ENCODE results near the gene PMP22. TPM values are rescaled to one million over a fixed set of nuclear protein-coding genes. Genes with fewer than 3 reads are reported as not detected.
"Not testable (repeated sequence)": the region's sequence is repeated elsewhere in the genome, so short reads cannot be mapped to it uniquely, and the experiment has no call there.

The PMP22 gene
- total RNA-seq, 3 donors from 2014 or later (not counting 1 experiment from before 2014, with no cell fraction given), result 5.7 TPM; not detected in 2

DNA sequence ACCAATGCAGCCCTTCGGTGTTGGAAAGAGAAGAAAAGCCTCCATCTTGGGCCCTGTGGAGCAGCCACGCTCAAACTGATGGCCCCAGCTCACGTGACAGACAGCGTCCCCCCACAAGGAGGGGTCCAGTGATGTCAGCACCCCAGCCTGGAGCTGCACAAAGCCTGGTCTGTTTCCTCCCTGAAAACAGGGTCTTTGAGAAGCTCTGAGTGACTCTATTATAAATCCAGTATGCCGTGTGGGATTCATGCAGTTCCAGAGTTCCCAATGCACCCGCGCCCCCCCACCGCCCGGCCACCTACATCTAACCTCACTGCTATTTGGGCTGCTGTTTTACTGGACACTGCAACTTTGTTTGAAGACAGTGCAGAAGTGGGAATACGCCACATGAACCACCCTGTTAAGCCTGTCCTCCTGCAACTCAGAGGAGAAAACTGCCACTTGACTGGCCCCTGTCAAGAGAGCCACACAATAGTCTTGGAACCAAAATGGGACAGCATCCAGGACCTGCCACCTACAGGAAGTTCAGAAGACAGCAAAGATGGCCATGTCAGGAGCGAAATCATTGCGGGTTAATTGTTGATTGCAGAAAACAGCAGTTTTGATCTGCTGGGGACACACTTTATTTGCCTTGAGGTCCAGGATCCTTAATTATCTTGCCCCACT is 33.1 kb downstream of the PMP22 start:
- Mint-ChIP-seq H3K27me3 (ENCODE audit: low read depth in 2 of 2) (peaks cover 0 to 8% of the 10 kb centered on the region in 2 donors), H3K36me3 (no peaks in the 10 kb centered on the region), H3K4me3 (no peak overlapping the region), H3K9me3 (no peaks in the 10 kb centered on the region), H3K27ac (no peak overlapping the region), H3K4me1 (peaks cover 7 to 8% of the 10 kb centered on the region in 2 donors)
- intact Hi-C loops (cut with micrococcal nuclease), result no loop called here
- DNase-seq (no peak), ATAC-seq (no peak)
- 77% methylated on average over 12 of the region's 12 CpGs for WGBS (ENCODE audit: insufficient coverage)
- H3K27me3 ChIP-seq (ENCODE audit: control insufficient read depth, insufficient read depth, low read length), result no peaks in the 10 kb centered on the region
- no peak overlapping the region for H3K4me3 ChIP-seq (ENCODE audit: low read length)
- TF ChIP-seq, protein P1, sequence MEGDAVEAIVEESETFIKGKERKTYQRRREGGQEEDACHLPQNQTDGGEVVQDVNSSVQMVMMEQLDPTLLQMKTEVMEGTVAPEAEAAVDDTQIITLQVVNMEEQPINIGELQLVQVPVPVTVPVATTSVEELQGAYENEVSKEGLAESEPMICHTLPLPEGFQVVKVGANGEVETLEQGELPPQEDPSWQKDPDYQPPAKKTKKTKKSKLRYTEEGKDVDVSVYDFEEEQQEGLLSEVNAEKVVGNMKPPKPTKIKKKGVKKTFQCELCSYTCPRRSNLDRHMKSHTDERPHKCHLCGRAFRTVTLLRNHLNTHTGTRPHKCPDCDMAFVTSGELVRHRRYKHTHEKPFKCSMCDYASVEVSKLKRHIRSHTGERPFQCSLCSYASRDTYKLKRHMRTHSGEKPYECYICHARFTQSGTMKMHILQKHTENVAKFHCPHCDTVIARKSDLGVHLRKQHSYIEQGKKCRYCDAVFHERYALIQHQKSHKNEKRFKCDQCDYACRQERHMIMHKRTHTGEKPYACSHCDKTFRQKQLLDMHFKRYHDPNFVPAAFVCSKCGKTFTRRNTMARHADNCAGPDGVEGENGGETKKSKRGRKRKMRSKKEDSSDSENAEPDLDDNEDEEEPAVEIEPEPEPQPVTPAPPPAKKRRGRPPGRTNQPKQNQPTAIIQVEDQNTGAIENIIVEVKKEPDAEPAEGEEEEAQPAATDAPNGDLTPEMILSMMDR (IDR thresholded peaks at IDR 0.05), result no peak
- peaks cover 5% of the 10 kb centered on the region for H3K4me1 ChIP-seq (ENCODE audit: control insufficient read depth, insufficient read depth, low read length)
- no peaks in the 10 kb centered on the region for H3K36me3 ChIP-seq (ENCODE audit: control insufficient read depth, insufficient read depth, low read length)
- no peaks in the 10 kb centered on the region for H3K9me3 ChIP-seq (ENCODE audit: control insufficient read depth, insufficient read depth, low read length)
- H3K27ac ChIP-seq (ENCODE audit: low read length), result no peak overlapping the region

DNA sequence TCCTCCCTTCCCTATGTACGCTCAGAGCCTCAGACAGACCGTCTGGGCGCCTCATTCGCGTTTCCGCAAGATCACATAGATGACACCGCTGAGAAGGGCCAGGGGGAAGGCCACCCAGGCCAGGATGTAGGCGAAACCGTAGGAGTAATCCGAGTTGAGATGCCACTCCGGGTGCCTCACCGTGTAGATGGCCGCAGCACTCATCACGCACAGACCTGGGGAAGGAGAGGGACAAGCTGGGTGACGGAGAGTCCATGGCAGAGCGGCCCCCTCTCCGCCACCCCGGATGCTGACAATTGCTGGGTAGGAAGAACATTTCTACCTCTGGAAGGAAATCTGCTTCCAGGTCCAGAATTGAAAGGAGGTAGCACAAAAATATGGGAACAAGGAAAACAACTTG is 34.3 kb downstream of the PMP22 start:
- H3K27ac Mint-ChIP-seq, result no peak overlapping the region
- H3K9me3 ChIP-seq (ENCODE audit: control insufficient read depth, insufficient read depth, low read length), result no peaks in the 10 kb centered on the region
- H3K4me3 ChIP-seq (ENCODE audit: low read length), result no peak overlapping the region
- TF ChIP-seq, protein P1 (IDR thresholded peaks at IDR 0.05), result no peak
- H3K4me1 Mint-ChIP-seq, result no peaks in the 10 kb centered on the region
- H3K4me1 ChIP-seq (ENCODE audit: control insufficient read depth, insufficient read depth, low read length), result no peaks in the 10 kb centered on the region
- H3K27me3 Mint-ChIP-seq (ENCODE audit: low read depth in 2 of 2), result peaks cover 0 to 11% of the 10 kb centered on the region in 2 donors
- H3K4me3 Mint-ChIP-seq, result no peak overlapping the region
- ATAC-seq (no peak), DNase-seq (no peak)
- no peaks in the 10 kb centered on the region for H3K27me3 ChIP-seq (ENCODE audit: control insufficient read depth, insufficient read depth, low read length)
- H3K27ac ChIP-seq (ENCODE audit: low read length), result no peak overlapping the region
- intact Hi-C loops (cut with micrococcal nuclease), result no loop called here
- H3K36me3 ChIP-seq (ENCODE audit: control insufficient read depth, insufficient read depth, low read length), result no peaks in the 10 kb centered on the region
- 90% methylated on average over 18 of the region's 18 CpGs for WGBS (ENCODE audit: insufficient coverage)
- H3K9me3 Mint-ChIP-seq, result no peaks in the 10 kb centered on the region
- H3K36me3 Mint-ChIP-seq, result no peaks in the 10 kb centered on the region

DNA sequence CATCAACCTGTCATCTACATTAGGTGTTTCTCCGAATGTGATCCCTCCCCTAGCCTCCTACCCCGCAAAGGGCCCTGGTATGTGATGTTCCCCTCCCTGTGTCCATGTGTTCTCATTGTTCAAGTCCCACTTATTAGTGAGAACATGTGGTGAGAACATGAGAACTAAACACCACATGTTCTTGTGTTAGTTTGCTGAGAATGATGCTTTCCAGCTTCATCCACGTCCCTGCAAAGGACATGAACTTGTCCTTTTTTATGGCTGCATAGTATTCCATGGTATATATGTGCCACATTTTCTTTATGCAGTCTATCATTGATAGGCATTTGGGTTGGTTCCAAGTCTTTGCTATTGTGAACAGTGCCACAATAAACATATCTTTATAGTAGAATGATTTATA is 43.3 kb downstream of the PMP22 start:
- ATAC-seq; H3K36me3 Mint-ChIP-seq; H3K9me3 Mint-ChIP-seq; H3K4me1 ChIP-seq (ENCODE audit: control insufficient read depth, insufficient read depth, low read length); intact Hi-C loops (cut with micrococcal nuclease); H3K4me3 ChIP-seq (ENCODE audit: low read length); H3K4me1 Mint-ChIP-seq; H3K27ac ChIP-seq (ENCODE audit: low read length); H3K27me3 Mint-ChIP-seq (ENCODE audit: low read depth in 2 of 2); H3K36me3 ChIP-seq (ENCODE audit: control insufficient read depth, insufficient read depth, low read length); H3K4me3 Mint-ChIP-seq; DNase-seq; H3K27ac Mint-ChIP-seq; H3K9me3 ChIP-seq (ENCODE audit: control insufficient read depth, insufficient read depth, low read length); H3K27me3 ChIP-seq (ENCODE audit: control insufficient read depth, insufficient read depth, low read length): not testable (repeated sequence)
- WGBS (ENCODE audit: insufficient coverage), result 76% methylated on average over 2 of the region's 3 CpGs

DNA sequence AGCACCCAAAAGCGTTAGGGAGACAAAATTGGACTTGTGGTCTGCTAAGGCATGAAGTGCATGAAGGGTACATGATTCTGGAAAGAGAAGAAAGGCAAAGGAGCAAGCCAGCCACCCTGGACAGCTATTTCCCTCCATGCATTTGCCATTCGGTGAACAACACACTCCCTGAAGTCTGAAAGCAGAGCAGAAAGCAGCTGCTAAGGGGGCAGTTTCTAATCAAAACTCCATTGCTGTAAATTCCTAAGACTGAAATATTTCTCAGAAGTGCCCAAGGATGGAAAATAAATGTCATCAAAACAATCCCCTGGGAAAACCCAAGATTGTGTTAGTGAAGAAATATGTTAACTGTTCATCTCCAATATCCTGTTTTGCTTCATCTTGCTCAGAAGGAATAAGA is 44.3 kb downstream of the PMP22 start:
- H3K4me1 Mint-ChIP-seq, result no peaks in the 10 kb centered on the region
- TF ChIP-seq, protein P1 (IDR thresholded peaks at IDR 0.05), result no peak
- no peak for ATAC-seq
- H3K27ac Mint-ChIP-seq, result no peak overlapping the region
- WGBS (ENCODE audit: insufficient coverage), result 85% methylated on average over 2 of the region's 2 CpGs
- H3K9me3 ChIP-seq (ENCODE audit: control insufficient read depth, insufficient read depth, low read length), result no peaks in the 10 kb centered on the region
- no peak for DNase-seq
- intact Hi-C loops (cut with micrococcal nuclease), result no loop called here
- no peaks in the 10 kb centered on the region for H3K4me1 ChIP-seq (ENCODE audit: control insufficient read depth, insufficient read depth, low read length)
- peaks cover 2% of the 10 kb centered on the region for H3K27me3 ChIP-seq (ENCODE audit: control insufficient read depth, insufficient read depth, low read length)
- H3K4me3 Mint-ChIP-seq, result no peak overlapping the region
- no peaks in the 10 kb centered on the region for H3K36me3 ChIP-seq (ENCODE audit: control insufficient read depth, insufficient read depth, low read length)
- no peak overlapping the region for H3K4me3 ChIP-seq (ENCODE audit: low read length)
- no peaks in the 10 kb centered on the region for H3K27me3 Mint-ChIP-seq (ENCODE audit: low read depth in 2 of 2)
- no peak overlapping the region for H3K27ac ChIP-seq (ENCODE audit: low read length)
- no peaks in the 10 kb centered on the region for H3K36me3 Mint-ChIP-seq
- no peaks in the 10 kb centered on the region for H3K9me3 Mint-ChIP-seq
